IPS-18c (cell line): ENCODE measurements around the gene ZNF282.
"Not testable (repeated sequence)": the region's sequence is repeated elsewhere in the genome, so short reads cannot be mapped to it uniquely, and the experiment has no call there.

Experiments
- H3K4me3 ChIP-seq: 2 replicates; pipeline ENCODE4 v1.7.0; 2013; ENCODE audit warnings: low read depth, mild to moderate bottlenecking, low read length, moderate library complexity; ENCODE audit not compliant: insufficient read depth
- H3K9me3 ChIP-seq: one replicate; pipeline ENCODE4 v1.6.1; 2013; ENCODE audit warnings: mild to moderate bottlenecking, low read length, moderate library complexity; ENCODE audit not compliant: control insufficient read depth, insufficient read depth

The ZNF282 gene

GRCh38 chr7:149266451-149266850 is 71.1 kb downstream of the ZNF282 start:
- no peak overlapping the region for H3K4me3 ChIP-seq

GRCh38 chr7:149267733-149268132 is 72.4 kb downstream of the ZNF282 start:
- Histone ChIP-seq H3K9me3 (no peaks in the 10 kb centered on the region), H3K4me3 (no peak overlapping the region)

More at GRCh38 chr7:149266451-149266850, 71.1 kb downstream of the ZNF282 start:
- H3K9me3 ChIP-seq: no peaks in the 10 kb centered on the region

GRCh38 chr7:149274424-149274823 is 79.1 kb downstream of the ZNF282 start:
- not testable (repeated sequence) for H3K9me3 ChIP-seq, H3K4me3 ChIP-seq
